Stimulated activated CD4-positive, alpha-beta T cell treated with anti-CD3 and anti-CD28 coated beads, TNF-alpha, amount 100 ng/mL, for 24 hours (primary cell): ENCODE results near the gene ADAMTS2.
"Not testable (repeated sequence)": the region's sequence is repeated elsewhere in the genome, so short reads cannot be mapped to it uniquely, and the experiment has no call there.

Source experiments
- DNase-seq, 3 experiments: peaks; one replicate each; pipeline ENCODE4 v3.0.0-alpha.2; 2020; ENCODE audit warnings: low read depth in 3 of 3

Gene ADAMTS2

GRCh38 chr5:179111267-179112207 lies 233.7 kb downstream of the ADAMTS2 start:
- DNase-seq: no peak

- DNase-seq: no peak
Measured at GRCh38 chr5:179110528-179110927, 234.7 kb downstream of the ADAMTS2 start.

GRCh38 chr5:179101282-179101681 lies 244.0 kb downstream of the ADAMTS2 start:
- not testable (repeated sequence) for DNase-seq

GRCh38 chr5:179089502-179089901 lies 255.8 kb downstream of the ADAMTS2 start:
- no peak for DNase-seq

- no peak for DNase-seq
Measured at GRCh38 chr5:179080724-179081123, 264.5 kb downstream of the ADAMTS2 start.

GRCh38 chr5:179079165-179079987 lies 265.9 kb downstream of the ADAMTS2 start:
- no peak for DNase-seq

GRCh38 chr5:179065703-179066102 lies 279.6 kb downstream of the ADAMTS2 start:
- no peak for DNase-seq

GRCh38 chr5:179061025-179061424 lies 284.2 kb downstream of the ADAMTS2 start:
- DNase-seq: no peak
